HG02678 (cell line): Measurements from ENCODE around the gene SMARCA4.

ENCODE experiments used
- ATAC-seq: cut with Tn5 transposase; IDR thresholded peaks from one replicate; pipeline ENCODE4 v1.9.1; 2021; ENCODE audit warnings: mild to moderate bottlenecking, moderate library complexity; ENCODE audit not compliant: unreplicated experiment

The SMARCA4 gene

DNA sequence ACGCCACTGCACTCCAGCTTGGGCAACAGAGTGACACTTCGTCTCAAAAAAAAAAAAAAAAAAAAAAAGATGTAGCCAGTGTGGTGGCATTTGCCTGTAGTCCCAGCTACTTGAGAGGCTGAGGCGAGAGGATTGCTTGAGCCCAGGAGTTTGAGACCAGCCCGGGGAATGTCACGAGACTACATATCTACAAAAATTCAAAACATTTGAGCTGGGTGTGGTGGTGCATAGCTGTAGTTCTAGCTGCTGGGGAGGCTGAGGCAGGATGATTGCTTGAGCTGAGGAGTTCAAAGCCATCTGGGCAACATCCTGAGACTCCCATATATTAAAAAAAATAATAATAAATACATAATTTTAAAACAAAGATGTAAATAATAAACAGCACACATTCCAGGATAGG lies 46.6 kb downstream of the SMARCA4 start:
- no peak for ATAC-seq

DNA sequence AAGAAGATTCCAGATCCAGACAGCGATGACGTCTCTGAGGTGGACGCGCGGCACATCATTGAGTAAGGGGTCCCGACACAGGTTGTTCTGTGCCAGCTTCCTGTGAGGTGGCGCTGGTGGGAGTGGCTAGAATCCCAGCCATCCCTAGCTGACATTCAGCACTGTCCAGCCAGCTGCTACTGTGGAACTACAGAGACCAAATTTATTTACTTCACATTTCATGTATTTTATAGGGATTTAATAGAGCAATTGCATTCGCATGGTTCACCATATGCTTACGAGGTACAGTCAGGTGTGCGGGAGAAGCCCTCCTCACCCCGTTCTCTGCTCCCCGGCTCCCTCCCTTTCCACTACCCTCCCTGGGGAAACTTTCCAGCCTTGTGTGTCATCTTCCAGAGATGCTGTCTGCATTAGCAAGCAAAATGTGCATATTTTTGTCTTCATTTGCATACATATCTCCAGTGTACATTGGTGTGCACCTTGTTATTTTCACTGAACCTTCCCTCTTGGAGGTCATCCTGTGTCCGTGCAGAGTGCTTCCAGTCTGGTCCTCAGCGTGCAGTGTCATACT lies 47.2 kb downstream of the SMARCA4 start:
- no peak for ATAC-seq

DNA sequence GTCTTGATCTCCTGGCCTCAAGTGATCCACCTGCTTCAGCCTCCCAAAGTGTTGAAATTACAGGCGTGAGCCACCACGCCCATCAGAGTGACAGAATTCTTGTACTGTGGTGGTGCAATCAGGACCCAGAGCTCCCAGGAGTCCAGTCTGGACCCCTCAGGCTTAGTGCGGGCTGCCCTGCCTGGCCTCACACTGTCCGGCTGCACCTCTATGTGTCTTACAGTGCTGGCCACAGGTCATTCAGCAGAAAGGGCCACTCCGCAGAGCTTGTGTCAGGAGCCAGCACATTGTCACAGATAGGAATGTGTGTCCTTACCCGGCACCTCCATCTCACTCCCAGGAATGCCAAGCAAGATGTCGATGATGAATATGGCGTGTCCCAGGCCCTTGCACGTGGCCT lies 49.2 kb downstream of the SMARCA4 start:
- ATAC-seq, result no peak

DNA sequence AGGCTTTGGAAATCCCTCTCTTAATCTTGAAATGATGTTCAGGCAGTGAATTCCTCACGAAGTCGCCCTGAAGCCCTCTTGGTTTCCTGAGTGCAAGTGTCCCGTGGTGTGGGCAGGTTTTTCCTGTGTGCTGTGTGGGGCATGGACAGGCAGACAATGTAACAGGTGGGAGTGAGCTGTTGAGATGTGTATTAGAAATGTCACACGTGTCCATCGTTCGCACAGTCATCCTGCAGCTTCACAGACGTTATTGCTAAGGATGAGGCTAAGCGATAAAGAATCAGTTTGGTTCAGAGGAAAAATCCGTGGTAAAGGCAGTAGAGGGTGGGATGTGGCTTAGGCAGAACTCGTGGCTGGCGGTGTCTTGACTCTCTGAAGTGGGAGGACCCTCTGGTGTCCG lies 51.7 kb downstream of the SMARCA4 start:
- ATAC-seq, result no peak

DNA sequence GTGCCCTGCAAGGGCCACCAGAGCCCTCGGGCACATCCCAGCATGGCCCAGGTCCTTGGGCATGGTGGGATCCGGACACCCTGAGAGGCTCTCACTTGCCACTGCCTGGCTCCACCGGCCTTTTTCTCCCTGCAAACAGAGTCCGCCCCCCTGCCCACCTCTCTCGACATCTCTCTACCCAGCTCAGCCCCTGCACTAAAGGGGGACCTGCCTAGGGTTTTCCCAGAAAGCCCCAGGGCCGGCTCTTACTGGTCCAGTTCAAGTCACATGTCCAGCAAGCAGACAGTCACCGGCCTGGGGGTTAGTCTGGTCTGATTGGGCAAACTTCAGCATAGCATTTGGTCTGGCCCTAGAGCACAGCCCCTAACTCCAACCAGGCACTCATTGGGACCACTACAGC lies 52.9 kb downstream of the SMARCA4 start:
- no peak for ATAC-seq

DNA sequence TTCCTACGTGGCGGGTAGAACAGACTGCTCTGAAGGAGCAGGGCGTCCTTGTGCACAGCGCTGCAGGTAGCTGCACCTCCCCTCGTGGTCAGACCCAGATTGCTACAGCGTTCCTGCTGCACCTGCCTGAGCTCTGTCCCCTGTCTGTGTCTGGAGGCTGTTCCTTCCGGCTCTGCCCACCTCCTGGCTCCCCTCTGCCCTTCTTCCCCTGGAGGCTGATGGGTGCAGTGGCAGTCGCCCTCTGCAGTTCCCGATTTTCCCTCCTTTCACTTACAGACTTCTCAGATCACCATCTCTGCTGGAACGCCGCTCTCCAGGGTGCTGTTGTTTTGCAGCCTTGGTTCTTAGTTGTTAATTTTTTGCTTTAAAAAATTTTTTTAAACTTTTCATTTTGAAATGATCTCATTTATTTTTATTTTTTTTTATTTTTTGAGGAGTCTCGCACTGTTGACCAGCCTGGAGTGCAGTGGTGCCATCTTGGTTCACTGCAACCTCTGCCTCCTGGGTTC lies 53.6 kb downstream of the SMARCA4 start:
- no peak for ATAC-seq

DNA sequence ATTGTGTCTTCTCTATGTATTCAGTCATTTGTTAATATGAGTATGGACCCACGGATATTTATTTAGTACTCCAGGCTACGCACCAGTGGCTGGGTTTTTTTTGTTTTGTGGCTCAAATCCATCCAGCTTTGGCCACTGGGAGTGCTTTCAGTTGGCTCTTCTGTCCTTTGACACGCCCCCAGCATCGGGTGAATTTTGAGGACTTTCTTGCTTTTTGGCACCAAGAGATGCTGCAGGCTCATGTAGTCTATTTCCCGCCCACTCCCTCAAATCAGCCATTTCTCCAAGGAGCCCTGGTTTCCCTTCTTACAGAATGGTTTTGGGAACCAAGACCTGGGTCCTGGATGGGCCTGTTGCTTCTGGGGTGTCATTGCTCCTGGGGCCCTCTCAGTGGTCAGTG lies 55.8 kb downstream of the SMARCA4 start:
- no peak for ATAC-seq

DNA sequence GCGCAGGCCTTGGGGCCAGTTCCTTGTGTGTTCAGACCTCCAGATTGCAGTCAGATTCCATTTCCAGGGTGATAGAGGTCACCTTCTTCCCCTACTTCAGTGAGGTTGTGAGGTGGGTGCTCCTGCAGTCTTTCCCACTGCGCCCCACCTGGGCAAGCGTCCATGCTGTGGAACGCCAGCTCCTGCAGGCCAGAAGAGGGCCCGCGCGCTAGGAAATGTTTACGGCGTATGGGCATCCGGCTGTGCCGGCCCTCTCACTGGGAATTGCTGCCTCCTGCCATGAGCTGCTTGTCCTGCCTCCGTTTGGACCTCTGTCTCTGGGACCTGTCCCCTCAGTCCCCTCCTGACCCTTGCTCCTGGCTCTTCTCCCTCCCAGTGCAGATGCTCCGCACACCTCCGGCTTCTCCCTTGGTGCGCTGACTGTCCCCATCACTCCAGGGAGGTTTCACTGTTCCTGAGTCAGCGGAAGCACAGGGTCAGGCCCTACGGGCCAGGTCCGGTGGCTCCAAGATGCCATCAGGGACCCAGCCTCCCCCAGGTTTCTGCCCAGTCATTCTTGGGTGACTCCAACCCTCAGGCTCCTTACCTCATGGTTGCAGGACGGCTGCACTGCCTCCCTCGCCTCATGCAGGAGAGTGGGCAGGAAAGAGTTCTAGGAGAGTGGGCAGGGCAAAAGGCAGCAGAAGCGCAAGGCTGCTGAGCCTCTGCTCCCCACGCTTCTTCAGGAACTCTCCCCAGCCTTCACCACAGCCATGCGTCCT lies 56.6 kb downstream of the SMARCA4 start:
- no peak for ATAC-seq

DNA sequence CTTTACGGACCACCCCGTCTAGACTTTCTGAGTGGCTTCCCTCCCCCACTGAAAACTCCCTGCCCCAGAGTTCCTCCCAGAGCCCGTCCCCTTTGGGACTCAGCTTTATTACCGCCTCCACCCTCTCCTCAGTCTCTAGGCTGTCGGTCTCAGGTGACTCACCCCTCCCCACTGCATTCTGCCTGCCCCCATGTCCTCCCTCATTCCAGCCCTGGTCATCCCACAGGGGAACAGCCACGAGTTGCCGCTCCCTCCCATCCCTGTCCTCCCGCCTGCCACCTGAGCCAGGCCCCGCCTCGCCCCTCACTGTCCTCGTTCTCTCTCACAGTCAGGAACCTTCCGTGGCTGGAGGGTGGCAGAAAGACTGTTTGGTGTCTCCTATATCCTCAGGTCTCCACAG lies 57.3 kb downstream of the SMARCA4 start:
- no peak for ATAC-seq

DNA sequence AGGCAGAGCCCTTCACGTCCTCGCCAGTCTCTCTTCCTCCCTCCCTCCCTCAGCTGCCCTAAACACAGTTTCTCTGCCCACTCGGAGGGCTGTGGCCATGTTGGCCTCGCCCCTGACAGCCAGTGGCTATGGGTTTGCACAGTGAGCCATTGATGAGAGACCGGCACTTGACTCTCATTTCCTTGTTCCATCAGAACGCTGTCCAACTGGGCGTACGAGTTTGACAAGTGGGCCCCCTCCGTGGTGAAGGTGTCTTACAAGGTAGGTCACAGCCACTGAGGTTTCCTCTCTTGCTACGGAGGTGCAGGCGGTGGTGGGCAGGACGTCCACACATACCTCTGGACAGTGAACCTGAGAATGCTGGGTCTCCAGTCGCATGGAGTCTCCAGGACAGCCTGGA lies 57.9 kb downstream of the SMARCA4 start:
- no peak for ATAC-seq

DNA sequence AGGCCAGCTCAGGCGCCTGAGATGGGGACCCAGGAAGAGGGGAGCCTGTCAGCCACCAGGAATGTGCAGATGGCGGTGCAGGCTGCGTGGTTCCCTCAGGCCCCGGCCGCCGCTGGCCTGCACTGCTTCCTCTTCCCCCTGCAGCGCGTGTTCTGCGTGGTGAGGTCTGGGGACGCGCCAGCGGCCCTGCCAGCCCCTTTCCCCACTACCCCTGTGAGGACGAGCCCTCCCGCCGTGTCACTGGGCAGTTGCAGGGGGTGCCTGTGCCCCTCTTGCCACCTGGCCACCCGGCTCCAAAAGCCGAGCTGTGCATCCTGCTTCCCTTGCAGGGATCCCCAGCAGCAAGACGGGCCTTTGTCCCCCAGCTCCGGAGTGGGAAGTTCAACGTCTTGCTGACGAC lies 58.4 kb downstream of the SMARCA4 start:
- no peak for ATAC-seq

DNA sequence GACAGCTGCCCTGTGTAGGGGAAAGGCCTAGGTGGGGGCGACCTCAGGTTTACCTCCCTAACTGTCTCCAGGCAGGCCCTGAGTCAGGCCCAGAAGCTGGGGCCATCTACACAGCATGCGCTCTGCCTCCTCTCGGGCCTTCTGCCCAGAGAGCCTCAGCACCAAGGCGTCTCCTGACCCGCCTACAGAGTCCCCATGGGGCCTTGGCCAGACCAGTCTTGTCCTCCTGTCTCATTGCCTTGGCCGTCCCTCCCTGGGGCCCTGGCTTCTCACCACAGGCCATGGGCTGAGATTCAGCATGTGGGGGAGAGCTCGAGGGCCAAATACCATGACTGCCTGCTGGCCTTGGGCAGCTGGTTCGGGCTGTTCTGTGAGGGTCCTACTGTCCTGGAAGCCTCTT lies 59.0 kb downstream of the SMARCA4 start:
- no peak for ATAC-seq

DNA sequence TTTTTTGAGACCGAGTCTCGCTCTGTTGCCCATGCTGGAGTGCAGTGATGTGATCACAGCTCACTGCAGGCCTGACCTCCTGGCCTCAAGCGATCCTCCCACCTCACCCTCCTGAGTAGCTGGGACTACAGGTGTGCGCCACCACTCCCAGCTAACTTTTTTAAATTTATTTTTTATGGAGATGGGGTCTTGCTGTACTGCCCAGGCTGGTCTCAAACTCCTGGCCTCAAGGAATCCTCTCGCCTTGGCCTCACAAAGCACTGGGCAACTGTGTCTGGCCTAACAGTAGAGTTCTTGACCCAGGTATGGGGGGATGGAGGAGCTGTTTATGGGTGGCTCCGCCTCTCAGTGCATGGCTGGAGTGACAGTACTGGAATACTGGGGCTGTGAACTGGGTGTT lies 59.6 kb downstream of the SMARCA4 start:
- ATAC-seq, result no peak

DNA sequence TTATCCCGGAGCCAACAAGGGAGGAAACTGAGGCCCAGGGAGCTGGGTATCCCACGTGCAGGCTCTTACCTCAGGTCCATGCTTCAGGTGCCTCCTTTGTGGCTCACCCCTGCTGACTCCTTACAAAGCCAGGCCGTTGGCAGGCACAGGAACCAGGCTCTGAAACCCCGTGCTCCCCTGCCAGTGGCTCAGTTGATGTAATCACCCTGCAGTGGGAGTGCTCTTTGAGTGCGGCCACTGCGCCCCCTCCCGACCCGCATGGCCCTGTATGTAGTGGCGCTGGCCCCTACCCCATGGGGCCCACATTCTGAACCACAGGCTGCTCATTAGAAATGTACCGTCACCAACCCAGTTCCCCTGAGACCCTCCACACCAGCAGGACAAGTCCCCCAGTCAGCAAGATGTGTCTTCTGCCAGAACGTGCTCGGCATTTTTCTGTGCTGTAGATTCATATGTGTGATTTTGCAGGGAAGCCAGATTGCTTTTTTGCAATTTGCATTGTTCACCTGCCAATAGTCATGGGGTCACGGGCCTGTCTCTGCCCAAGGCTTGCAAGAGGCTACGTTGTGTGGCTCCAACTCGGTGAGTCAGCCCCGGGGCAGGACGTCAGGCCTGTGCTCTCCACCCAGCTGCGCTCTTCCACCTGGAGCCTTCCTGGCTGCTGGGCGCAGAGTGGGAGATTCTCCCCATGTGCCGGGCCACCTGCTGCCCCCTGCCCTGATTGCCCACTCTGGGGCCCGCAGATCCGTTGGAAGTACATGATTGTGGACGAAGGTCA lies 60.3 kb downstream of the SMARCA4 start:
- no peak for ATAC-seq

DNA sequence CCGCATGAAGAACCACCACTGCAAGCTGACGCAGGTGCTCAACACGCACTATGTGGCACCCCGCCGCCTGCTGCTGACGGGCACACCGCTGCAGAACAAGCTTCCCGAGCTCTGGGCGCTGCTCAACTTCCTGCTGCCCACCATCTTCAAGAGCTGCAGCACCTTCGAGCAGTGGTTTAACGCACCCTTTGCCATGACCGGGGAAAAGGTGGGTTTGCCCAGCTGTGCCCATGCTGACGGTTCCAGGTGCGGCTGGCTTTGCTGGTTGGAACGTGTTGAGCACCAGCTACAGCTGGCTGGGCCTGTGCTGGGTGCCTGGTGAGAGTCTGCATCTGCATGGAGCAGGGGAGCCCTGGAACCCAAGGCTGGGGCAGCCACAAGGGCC lies 60.9 kb downstream of the SMARCA4 start:
- ATAC-seq, result no peak

DNA sequence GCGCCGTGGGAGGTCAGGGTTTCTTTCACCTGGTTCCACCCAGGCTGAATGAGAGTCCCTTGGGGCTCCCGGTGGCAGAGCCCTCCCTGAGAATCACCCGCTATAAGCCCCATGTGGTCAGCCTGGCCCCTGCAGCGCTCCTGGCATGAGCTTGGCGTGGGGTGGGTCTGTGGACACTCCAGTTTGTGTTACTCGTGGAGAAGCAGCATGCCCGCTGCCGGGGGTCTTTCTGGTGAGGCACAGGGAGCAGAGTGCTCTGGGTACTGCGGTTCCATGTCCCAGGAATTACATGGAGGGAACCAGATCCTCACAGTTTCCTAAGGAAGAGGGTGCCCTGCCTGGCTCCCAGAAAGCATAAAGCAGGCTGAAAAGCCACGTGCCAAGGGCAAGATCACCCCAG lies 62.2 kb downstream of the SMARCA4 start:
- ATAC-seq, result no peak

DNA sequence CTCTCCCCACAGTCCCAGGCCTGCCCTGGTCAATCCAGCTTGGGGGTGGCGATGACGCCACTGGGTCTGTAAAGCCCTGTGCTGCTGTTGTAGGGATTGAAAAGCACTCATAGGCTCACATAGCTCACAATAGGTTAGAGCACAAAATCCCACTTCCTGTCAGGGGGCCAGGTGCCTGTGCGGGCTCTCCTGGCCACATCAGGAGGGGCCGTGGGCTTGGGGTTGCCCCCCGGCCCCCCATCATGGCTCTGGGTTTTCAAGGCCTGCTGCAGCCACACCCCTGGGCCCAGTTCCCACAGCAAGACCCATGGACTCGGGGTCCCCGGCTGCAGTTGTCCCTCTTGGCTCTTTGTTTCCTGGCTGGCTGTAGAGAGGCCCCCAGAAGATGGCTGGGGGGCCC lies 62.9 kb downstream of the SMARCA4 start:
- ATAC-seq, result no peak

DNA sequence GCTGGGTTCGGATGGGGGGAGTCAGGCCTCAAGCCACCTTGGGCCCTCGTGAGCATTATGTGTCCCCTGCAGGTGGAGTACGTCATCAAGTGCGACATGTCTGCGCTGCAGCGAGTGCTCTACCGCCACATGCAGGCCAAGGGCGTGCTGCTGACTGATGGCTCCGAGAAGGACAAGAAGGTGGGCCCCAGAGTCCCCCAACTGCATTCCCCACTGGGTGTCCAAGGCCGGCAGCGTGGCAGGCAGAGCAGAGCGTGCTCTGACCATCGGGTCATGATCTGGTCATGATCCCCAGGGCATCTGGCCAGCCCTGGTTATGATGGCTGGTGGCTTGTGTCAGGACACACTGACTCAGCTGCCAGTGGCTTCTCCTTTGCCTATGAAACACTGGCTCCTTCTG lies 63.4 kb downstream of the SMARCA4 start:
- ATAC-seq, result no peak

DNA sequence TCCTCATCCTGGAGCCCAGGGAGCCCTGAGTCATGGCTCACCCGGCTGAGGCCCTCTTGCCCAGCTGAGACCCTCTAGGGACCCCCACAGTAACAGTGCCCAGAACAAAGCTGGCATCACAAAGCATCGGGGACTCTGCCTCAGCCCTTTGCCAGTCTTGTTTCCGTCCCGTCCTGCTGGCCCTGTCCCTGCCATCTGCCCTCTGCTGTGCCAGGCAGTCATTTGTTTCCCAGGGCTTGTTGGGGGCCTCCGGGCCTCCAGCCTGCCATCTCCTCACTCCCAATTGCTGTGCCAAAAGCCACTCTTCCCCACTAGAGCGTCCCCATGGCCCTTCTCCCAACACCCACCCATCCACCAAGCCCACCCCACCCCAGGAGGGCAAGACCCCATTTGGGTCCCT lies 64.2 kb downstream of the SMARCA4 start:
- no peak for ATAC-seq

DNA sequence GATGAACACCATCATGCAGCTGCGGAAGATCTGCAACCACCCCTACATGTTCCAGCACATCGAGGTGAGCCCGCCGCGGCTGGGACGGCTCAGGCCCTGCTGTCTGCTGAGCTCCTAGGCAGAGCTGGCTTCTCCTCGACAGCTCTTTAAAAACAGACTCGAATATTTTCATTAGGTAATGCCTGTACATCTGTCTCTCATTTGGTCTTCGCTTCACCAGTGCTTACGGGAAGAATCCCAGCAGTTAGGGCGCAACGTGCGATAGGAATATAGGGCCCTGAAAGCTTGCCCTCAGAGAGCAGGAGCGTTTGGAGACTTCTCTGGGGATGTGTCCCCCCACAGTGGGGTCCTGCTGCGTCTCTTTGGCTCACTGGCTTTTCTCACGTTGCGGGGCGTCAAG lies 64.6 kb downstream of the SMARCA4 start:
- no peak for ATAC-seq

DNA sequence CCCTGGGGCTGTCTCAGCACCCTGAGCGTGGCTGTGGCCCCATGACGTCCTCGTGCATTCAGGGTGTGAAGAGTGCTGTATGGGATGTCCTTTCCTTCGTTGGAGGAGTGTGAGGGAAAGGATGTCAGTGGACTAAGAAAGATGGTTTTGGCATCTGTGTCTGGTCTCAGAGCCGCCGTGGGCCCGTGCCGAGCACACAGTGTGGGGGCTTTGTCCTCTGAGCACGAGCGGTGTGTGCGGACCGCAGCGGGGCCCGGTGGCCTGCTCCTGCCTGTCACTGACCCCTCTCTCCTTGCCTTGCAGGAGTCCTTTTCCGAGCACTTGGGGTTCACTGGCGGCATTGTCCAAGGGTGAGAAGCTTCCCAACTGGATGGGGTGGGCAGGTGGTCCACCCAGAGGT lies 65.2 kb downstream of the SMARCA4 start:
- no peak for ATAC-seq

DNA sequence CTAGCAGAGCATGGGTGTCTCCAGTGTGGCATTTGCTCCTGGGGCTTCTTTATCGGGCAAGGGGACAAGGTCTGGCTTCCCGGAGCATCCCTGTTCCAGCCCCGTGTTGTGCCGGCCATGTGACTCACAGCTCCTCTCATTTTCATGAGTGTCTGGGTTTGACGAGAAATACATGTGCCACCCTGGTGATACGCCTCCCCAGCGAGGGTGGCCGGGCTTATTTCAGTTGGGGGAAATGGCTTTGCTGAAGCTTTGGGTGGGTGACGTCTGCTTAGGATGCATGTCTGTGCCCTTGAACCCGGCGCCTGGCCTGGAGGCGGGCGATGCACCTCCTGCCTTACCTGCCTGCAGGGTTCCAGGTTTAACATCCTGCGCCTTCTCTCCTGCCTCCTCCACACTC lies 66.6 kb downstream of the SMARCA4 start:
- no peak for ATAC-seq
